Cerebellar nuclear complex (tissue), 1 donor: ENCODE results near the gene IGF2R.
"Not testable (repeated sequence)": the region's sequence is repeated elsewhere in the genome, so short reads cannot be mapped to it uniquely, and the experiment has no call there.

Experiments used
- DNase-seq, 2 experiments: peaks; one replicate each; lab custom pipeline; 2025; lab: John Stamatoyannopoulos, UW

Gene IGF2R

GRCh38 chr6:159997498-159998101 lies 28.7 kb downstream of the IGF2R start:
- no peak for DNase-seq

- no peak for DNase-seq
Observed at GRCh38 chr6:159998538-159998937, 29.7 kb downstream of the IGF2R start.

GRCh38 chr6:159999240-159999671 lies 30.4 kb downstream of the IGF2R start:
- DNase-seq, result no peak

- DNase-seq, result no peak
Observed at GRCh38 chr6:160000280-160000704, 31.4 kb downstream of the IGF2R start.

DNA sequence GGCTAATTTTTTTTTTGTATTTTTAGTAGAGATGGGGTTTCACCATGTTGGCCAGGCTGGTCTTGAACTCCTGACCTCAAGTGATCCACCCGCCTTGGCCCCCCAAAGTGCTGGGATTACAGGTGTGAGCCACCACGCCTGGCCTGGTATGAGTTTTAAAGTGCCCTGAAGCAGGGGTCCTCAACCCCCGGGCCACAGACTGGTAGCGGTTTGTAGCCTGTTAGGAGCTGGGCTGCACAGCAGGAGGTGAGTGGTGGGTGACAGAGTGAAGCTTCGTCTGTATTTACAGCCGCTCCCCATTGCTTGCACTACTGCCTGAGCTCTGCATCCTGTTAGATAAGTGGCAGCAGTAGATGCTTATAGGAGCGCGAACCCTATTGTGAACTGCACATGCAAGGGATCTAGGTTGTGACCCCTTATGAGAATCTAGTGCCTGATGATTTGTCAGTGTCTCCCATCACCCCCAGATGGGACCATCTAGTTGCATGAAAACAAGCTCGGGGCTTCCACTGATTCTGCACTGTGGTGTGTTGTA lies 32.1 kb downstream of the IGF2R start:
- not testable (repeated sequence) for DNase-seq

- DNase-seq, result no peak
Observed at GRCh38 chr6:160002882-160003281, 34.0 kb downstream of the IGF2R start.

- no peak for DNase-seq
Observed at GRCh38 chr6:160004018-160004417, 35.1 kb downstream of the IGF2R start.

GRCh38 chr6:160004419-160005175 lies 35.7 kb downstream of the IGF2R start:
- no peak for DNase-seq

GRCh38 chr6:160005211-160005610 lies 36.3 kb downstream of the IGF2R start:
- no peak for DNase-seq

GRCh38 chr6:160005861-160006540 lies 37.1 kb downstream of the IGF2R start:
- DNase-seq, result no peak

GRCh38 chr6:160007145-160007544 lies 38.3 kb downstream of the IGF2R start:
- no peak for DNase-seq

GRCh38 chr6:160007611-160008010 lies 38.7 kb downstream of the IGF2R start:
- DNase-seq, result no peak

DNA sequence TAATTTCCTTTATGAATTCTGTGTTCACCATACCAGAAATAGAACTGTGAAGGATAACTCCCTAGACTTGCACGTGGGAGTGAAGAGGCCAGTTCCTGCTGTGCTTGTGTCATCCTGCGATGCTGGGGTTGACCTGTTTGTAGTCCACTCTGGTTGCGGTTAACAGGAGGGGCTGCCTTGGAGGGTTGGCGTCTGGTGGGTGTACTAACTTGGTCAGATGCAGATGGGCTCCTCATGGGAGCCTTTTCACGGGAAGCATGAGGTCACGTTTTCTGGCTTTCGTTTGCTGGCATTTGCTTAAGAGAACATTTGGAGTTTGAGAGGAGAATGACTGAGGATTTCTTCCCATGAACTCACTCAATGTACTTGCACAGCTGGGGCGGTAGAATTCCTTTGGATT lies 41.2 kb downstream of the IGF2R start:
- DNase-seq, result no peak

DNA sequence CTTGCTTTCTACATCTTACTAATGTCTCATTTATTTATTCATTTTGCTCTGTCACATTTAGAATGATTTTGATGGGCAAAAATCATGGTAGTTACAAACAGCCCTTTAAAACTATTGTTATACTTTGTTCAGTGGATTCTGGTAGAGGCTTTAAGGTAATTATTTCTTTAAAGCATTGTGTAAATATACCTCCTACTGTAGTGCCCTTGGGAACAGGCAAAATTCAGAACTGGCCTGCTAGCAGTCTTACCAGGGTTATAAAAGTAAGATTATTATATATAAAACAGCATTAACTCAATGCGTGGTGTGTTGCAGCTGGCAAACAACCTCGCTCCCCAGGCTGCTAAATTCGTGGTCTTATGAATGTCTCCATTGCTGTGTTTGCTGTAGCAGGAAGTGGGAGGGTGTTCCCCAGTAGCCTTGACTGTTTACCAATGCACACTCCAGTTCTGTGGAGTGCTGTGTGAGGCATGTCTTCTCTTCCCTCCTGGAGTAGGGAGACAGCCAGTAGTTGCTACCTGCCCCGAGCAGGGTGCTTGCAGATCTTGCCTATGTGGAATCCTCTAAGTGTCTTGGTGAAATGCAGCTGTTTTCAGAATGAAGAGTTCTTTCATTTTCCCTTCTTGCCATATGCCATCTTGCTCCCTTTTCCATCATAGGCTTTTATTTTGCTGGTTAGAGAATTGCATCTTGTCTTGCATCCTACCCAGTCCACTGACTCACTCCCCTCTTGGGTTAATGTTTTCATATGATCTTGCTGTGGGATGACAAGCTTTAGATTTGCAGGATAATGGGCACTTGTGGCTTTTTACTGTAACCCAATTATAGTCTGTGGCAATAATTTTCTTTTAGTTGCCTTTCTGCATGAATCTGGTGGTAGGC lies 45.3 kb downstream of the IGF2R start:
- DNase-seq, result no peak

GRCh38 chr6:160014869-160015182 lies 45.9 kb downstream of the IGF2R start:
- no peak for DNase-seq

- no peak for DNase-seq
Observed at GRCh38 chr6:160015778-160016684, 47.1 kb downstream of the IGF2R start.

- no peak for DNase-seq
Observed at GRCh38 chr6:160022101-160022500, 53.2 kb downstream of the IGF2R start.

DNA sequence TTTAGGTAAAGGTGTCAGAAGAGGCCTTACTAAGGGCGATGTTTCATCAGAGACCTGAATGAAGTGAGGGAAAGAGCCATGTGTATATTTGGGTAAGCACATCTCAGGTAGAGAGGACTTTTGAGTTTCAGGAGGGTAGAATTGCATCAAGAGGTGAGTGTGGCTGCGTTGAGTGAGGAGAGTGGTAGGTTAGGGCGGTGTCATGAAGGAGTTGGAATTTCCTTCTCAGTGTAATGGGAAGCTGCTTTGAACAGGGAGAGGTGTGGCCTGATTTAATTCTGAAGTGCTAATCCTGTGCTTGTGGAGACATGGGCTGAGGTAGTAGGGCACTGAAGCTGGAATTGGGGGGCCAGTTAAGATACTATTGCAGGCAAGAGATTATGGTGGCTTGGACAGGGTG lies 53.9 kb downstream of the IGF2R start:
- no peak for DNase-seq

GRCh38 chr6:160024152-160024551 lies 55.3 kb downstream of the IGF2R start:
- DNase-seq, result no peak

DNA sequence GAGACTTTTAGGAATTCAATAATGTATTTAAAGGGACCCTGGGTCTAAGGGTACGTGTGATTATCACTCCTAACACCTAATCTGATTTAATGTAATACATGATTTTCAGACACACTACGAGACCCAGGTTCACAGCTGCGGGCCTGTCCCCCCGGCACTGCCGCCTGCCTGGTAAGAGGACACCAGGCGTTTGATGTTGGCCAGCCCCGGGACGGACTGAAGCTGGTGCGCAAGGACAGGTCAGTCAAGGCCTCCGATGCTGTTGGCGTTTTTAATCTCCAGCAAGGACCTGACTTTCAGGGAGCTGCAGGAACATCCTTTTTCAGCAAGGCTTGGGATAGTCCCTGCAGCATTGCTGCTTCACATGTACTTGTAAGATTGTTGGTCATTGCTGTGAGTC lies 58.2 kb downstream of the IGF2R start:
- DNase-seq, result no peak

GRCh38 chr6:160027931-160028330 lies 59.0 kb downstream of the IGF2R start:
- no peak for DNase-seq
